HG03097 (cell line): ENCODE results near the gene PSMD5.
"Not testable (repeated sequence)": the region's sequence is repeated elsewhere in the genome, so short reads cannot be mapped to it uniquely, and the experiment has no call there.

Experiments
- ATAC-seq: cut with Tn5 transposase; IDR thresholded peaks from one replicate; pipeline ENCODE4 v1.9.1; 2021; ENCODE audit not compliant: unreplicated experiment, low FRiP score

PSMD5 gene

DNA sequence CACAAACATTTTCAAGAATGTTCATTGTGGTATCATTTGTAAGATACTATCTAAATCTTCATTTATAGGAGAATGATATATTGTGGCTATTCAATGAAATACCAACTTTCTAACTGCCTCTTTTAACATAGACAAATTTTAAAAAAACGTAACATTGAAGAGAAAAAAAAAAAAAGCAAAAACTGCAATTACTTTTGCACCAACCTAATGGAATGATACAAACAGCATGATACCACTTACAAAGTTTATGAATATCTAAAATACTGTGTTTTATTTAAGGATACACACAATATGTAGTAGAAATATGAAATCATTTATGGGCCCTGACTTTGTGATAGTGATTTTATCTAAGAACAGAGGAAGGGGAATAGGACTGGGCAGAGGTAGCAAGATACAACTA lies 24.1 kb downstream of the PSMD5 start:
- no peak for ATAC-seq

DNA sequence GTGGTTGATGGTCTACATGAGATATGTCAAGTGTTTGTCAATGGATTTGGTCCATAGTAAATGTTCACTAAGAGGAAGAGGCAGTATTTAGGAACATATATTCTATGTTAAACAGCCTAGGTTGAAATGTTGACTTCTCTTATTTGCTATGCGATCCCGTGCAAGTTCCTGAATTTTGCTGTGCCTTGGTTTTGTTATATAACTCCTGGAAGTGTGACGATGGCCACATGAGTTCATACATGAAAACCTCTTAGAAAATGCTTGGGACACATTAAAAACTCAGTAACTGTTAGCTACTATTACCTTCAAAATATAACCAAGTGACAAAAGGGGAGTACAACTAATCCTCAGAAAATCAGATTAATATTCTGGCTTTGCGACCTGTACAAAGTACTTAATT lies 27.6 kb downstream of the PSMD5 start:
- ATAC-seq, result no peak

DNA sequence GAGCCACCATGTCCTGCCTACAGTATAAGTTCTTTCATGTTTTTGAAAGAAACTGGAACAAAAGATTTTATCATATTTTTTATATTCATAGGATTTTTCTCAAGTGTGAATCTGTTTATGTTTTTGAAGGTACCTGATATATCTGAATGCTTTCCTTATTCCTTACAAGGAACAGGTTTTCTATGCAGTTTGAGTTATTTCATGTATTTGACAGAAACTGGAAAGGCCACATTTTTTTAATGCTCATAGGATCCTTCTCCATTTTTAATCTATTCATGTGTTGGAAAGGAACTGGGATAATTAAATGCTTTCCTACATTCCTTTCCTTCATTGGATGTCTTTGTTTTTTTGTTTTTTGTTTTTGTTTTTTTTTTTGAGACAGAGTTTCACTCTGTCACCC lies 33.8 kb downstream of the PSMD5 start:
- ATAC-seq, result no peak

DNA sequence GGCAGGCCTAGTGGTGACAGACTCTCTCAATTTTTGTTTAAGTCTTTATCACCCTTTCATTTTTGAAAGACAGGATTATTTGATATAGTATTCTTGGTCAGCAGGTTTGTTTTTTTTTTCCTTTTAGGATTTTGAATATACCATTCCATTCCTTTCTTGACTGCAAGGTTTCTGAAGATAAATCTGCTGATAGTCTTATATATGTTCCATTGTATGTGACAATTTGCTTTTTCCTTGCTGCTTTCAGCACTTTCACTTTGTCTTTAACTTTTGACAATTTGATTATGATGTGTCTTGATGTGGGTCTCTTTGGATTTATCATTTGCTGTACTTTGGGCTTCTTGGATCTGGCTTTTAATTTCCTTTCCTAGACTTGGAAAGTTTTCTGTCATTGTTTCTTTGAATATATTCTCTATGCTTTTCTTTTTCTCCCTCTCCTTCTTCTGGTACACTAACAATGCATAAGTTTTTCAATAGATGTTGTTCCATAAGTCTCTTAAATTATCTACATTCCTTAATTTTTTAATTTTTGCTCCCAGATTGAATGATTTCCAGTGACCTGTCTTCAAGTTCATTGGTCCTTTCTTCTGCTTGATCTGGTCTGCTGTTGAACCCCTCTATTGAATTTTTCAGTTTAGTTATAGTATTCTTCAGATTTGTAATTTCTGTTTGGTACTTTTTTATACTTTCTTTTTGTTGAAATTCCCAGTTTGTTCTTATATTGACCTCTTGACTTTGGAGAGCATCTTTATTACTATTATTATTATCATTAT lies 34.9 kb downstream of the PSMD5 start:
- no peak for ATAC-seq

DNA sequence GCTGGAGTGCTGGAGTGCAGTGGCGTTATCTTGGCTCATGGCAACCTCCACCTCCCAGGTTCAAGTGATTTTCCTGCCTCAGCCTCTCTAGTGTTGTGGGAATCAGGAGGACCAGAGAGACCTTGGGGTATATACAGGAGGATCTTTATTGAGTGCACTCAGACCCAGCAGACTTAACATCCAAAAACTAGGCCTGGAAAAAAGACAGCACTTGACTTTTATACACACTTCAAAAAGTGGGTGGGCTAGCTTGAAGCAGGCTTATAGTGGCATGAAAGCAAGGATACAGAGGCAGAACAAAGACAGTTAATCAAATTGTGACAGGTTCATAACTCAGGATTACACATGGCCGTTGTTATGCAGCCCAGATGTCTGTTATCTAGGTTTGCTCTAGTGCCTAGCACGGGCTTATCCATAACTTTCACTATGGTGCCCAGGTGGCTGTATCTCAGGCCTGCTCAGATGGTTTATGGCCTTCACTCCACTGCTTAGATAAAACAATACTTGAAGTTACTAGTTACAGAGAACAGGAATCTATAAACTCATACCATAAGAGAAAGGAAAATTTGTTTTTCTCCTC lies 37.8 kb downstream of the PSMD5 start:
- ATAC-seq, result not testable (repeated sequence)

DNA sequence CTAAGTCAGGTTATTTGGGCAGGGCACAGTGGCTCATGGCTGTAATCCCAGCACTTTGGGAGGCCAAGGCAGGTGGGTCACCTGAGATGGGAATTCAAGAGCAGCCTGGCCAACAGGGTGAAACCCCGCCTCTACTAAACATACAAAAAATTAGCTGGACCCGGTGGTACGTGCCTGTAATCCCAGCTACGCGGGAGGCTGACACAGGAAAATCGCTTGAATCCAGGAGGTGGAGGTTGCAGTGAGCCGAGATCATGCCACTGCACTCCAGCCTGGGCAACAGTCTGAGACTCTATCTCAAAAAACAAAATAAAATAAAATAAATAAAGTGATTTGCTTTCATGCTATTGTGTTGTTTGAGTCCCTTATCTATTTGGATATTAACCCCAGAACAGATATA lies 41.3 kb downstream of the PSMD5 start:
- ATAC-seq, result no peak

DNA sequence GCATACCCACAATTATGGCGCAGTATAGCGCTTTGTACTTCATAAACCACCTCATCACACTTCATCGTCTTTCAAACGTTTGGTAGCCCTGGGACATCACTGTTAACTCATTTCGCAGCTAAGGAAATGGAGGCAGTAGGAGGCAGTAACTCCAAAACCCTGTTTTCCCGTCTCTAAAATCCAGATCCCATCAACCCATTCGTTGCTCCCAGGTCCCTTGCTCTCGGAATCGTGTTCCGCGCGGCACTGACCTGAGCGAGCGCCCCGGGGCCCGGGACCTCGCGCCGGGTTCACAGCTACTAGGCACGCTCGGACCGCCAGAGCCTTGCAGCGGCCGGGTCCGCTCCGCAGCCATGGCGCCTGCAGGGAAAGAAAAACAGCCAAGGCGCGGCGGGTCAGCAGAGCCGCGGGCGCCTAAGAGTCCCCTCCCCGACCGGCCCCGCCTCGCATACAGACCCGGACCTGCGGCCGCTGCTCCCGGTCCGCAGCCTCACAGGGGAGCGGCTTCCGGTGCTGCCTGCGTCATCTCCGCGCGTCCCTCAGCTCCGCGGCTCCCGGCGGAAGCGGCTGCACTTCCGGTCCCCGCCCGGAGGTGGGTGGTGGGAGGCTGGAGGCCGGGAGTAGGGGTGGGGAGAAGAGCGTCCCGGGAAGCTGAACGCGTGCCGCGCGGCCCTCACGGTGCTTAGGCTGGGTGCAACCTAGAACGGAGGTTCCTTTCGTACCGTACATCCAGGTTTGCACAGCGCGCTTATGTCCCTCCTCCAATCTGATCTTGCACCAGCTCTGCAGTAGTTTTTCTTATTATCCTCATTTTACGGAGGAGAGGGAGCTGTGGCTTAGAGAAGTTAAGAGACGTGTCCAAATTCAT lies 49.6 kb downstream of the PSMD5 start, which contains the start of gene FBXW2:
FBXW2 (minus strand) TSS at position 519 of the 868 bp plus-strand sequence. CDS start 5,158 bp downstream, outside the sequence.
- ATAC-seq, result peak; percentile 87

DNA sequence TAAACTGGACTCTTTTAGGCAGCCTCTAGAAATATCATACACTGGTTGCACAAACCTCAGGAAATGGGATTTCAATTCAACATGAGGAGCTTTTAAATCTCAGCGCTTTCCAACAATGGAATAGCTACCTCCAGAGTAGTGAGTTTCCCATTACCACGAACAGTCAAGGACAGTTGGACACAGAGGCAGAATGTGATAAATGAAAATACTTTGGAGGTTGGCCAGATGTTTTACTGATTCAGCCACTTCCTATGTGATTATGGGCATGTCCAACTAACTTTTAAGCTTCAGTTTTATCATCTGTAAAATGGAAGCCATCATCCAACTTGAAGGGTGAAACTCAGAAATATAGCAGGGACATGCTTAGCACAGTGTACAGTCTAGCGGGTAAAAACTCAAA lies 51.6 kb downstream of the PSMD5 start:
- ATAC-seq, result no peak

DNA sequence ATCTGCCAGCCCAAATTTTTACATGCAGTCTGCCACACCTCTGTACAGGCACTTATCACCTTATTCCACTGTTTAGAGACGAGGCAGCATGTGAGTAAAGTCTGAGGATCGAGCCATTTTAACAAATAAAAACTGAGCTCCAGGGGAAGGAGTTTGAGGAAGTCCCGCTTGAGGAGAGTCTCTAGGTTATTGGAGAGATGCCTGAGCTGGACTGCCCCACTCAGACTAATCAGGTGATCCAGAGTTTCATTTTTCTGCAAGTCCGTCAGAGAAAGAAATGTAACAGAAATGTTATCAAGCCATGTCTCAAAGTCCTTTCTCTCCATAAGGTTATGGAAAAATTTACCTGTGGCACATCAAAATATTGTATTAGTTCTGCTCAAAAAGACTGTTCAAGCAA lies 54.8 kb downstream of the PSMD5 start:
- no peak for ATAC-seq

DNA sequence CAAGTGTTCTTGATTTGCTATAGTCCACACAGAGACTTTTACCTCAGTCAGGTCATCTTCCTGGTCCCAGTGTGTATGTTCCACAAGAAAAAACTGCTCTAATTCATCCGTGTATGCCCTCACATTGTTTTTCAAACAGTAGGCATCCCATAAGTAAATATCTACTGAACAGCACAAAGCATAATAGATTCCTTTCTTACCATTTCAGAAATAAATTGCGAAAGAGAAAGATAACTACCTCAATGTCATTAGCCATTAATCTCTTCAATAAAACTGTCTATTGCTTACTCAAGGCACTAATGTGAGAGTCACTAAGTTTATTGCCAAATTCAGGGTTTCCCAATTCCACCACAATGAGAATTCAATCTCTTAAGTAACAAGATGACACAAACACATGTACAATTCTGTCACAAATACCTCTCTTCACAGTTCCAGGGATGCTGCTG lies 59.1 kb downstream of the PSMD5 start:
- ATAC-seq, result no peak

DNA sequence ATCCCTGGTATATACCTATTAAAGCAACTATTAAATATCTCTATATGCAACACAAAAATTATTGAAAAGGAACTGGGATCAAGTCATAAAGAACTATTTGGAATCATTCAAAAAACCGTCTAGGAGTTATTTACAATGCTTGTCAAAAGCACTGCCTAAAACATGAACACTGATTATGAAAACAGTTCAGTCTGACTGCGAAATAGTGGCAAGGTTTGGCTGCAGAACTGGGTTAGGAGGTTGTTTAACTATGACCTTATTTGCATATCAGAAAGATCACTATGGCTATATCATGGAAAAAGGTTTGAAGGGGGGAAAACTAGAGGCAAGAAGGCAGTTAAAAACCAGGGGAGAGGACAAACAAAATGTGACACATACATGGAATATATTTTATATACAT lies 61.5 kb downstream of the PSMD5 start:
- ATAC-seq, result no peak

DNA sequence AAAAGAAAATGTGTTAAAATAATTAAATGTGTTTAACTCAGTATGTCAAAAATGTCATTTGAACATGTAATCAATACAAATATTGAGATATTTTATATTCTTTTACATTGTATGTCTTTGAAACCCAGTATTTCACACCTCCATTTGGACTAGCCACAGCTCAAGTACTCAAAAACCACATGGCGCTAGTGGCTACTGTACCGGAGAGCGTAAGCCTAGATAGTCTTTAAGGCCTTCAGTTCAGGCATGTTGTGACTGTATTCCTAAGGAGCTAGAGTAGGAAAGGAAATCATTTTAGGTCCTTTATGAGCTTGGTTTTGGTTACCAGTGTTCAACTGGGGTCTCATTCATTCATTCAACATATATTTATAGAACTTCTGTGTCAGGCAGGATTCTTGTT lies 62.4 kb downstream of the PSMD5 start:
- ATAC-seq, result no peak

DNA sequence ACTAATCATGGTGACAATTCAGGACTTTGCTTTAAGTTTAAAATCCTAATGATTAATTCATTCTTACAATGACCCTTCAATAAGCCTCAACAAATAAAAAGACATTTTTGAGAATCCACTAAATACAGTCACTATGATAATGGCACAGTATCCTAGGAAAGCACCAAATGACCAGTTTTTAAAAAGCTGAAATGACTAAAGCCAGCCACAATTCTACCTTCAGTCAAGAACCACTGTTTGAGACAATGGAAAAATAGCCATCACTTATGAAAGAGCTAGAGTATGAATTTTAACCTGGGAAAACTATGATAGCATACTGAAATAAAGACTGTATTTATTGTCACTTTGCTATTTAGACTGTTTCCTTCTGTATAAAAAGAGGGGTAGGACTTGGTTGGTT lies 63.5 kb downstream of the PSMD5 start:
- no peak for ATAC-seq

DNA sequence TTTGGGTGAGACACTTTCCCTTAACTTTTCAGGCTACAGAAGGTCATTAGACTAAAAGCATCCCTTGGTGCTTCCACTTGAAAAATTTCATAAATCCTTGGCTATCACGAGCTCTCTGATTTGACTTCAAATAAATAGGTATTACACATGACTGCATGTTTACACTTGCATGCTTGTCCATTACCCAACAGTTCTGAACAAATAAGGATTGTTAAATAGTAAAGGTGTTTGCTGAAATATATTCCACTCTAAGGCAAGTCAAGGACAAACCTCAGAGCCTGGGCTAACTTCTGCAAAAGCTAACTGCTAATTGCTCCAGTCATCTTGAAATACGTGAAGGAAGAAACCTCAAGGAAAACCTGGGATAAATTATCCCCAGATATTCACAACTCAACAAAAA lies 64.0 kb downstream of the PSMD5 start:
- ATAC-seq, result no peak

DNA sequence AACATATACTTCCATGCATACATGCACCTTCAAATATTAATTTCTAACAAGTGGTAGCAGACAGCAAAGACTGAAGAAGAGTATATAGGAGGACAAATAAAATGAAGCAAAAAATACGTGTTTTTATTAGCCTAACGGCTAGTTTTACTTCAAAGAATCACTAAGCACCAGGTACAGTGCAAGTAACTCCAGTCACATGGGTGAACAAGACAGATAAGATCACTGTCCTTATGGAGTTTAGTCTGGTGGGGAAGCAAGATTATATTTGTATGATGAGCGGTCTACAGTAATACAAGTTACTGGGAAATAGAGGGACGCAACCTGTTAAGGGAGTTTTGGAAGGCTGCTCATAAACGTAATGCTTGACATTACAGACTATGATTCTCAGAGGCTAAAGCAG lies 65.5 kb downstream of the PSMD5 start:
- no peak for ATAC-seq

DNA sequence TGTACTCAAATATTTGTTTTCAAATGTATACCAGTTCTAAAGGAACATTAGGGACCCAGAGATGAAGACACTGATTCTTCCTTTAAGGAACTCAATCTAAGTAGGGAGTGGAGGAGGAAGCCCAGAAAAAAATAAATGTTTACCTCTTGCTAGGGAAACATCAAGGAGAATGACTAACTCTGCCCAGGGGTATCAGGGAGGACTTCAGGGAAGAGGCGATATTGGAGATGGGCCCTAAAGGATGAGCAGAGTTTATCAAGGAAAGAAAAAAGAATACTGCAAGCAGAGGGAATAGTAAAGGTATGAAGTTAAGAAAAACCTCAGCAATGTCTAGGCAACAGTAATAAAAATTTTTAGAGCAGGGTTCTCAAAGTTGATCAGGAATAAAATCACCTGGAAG lies 65.9 kb downstream of the PSMD5 start:
- ATAC-seq, result no peak

DNA sequence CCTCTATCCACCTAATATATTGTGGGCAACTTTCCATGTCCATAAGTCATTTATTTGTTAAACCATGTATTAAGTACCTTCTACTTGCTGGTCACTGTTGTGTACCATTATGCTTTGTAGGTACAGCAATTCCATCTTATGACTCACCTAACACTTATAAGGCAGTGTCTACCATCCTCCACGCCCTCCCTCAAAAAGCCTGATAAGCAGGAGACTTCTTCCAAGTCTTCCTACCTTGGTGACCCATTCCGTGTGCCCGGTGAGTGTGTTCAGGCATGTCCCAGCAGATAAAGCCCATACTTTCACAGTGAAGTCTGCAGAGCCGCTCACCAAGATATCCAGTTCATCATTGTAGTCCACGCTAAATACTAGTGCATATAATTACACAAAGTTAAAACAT lies 66.9 kb downstream of the PSMD5 start:
- ATAC-seq, result no peak

DNA sequence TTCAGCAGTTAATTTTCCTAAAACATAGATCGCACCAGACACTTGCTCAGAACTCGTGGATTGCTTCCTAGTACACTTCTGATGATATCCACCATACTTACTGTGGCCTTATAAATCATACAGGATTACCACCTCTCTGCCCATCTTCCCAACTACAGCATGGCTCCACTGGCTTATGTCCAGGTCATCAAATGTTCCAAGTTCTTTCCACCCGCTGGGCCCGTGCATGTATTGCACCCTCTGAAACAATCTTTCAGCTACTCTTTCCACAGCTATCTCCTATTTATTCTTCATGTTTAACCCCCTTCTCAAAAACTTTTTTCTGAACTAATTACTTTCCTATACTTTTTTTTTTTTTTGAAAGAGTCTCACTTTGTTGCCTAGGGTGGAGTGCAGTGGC lies 68.0 kb downstream of the PSMD5 start:
- ATAC-seq, result no peak

DNA sequence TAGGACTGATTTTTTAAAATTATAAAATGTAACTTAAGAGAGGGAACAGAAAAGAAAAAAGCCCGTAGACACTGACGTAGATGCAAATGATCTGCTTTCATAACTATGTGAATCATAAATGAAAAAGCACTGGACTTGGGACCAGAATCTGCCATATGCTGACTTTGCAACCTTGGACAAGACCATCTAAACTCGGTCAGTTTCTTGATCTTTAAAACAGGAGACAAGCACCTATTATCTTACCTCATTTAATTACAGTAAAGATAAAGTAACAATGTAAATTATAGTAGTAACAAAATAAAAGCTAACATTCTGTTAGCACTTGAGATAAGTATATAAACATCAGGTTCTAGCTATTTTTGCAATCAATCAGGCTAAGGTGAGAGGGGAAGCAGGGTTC lies 69.5 kb downstream of the PSMD5 start:
- ATAC-seq, result no peak

DNA sequence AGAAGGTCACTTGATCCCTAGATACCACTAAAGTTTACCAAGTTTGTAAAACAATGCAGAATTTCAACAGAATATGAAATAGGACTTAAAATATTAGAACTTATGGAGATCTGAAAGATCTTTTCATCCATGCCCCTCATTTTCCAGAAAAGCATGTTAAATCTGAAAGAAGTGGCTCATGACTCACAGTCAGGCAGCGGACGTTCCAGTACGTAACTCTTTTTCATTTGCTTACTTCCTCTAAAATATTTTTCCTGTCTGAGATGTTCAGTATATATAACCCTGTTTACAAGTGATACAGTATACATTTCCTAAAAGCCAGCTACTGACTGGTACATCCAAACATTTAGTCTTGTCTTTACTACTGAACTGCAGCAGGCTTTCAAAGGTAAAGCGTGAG lies 71.8 kb downstream of the PSMD5 start:
- no peak for ATAC-seq

DNA sequence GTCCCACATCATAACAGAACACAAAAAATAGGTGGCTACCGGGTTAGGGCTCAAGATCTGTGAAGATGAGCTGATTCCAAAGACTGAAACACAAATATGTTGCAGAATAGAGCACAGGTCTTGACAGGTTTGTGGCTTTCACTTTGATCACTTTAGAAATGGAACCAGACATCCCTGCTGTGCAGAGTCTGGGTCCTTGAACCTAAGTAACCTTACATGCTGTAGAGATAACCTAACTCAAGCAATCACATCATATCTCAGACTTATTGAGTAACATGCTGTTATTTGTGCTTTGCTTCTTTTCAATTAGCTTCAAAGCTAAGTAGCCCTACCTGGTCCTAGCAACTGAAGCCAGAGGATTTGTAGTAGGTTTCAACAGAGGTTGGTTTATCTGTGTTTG lies 73.8 kb downstream of the PSMD5 start:
- ATAC-seq, result no peak
